GM12878 (cell line): ENCODE data around the gene BMPR2. TPM values are rescaled to one million over a fixed set of nuclear protein-coding genes. Genes with fewer than 3 reads are reported as not detected.

ENCODE experiments used
- ATAC-seq: fragments of 200-7000 bp; cut with Tn5 transposase; 3 replicates; pipeline ENCODE4 v1.9.1; 2020; ENCODE audit warnings: mild to moderate bottlenecking, moderate library complexity
- BruUV-seq: library from RNA; stranded (reverse); fragments of 400-500 nt; replicated peaks from 2 replicates; lab custom pipeline; 2021; lab: Mats Ljungman, UMichigan
- CTCF ChIA-PET: fragments of 300-600 bp; sonication (Branson Sonifier 250); formaldehyde crosslinking; extraction: SDS; loops from one replicate; lab custom pipeline; 2021; ENCODE audit warnings: inconsistent platforms; lab: Yijun Ruan, JAX
- POLR2A ChIA-PET: fragments of 350-600 bp; formaldehyde crosslinking; extraction: SDS; loops from one replicate; lab custom pipeline; 2021; ENCODE audit warnings: inconsistent platforms; lab: Charles Lee
- RAD21 ChIA-PET: fragments of 300-600 bp; sonication (Branson Sonifier 250); formaldehyde crosslinking; loops from one replicate; lab custom pipeline; 2023; ENCODE audit warnings: antibody characterized with exemption; ENCODE audit not compliant: unreplicated experiment; lab: Charles Lee
- SMC1A ChIA-PET: fragments of 300-600 bp; sonication (Branson Sonifier 250); formaldehyde crosslinking; loops from one replicate; lab custom pipeline; 2023; ENCODE audit not compliant: unreplicated experiment, uncharacterized antibody; lab: Charles Lee
- DNase-seq: peaks from one replicate; pipeline ENCODE4 v3.0.0-alpha.2; 2011; ENCODE audit warnings: low read depth, low spot score
- FAIRE-seq: peaks from 3 replicates; lab custom pipeline; 2011; peaks lifted over from hg19 to GRCh38; lab: Jason Lieb, UNC
- H2AFZ ChIP-seq: 2 replicates; pipeline ENCODE4 v1.6.0; 2011; ENCODE audit warnings: low read depth, low read length, control low read depth; ENCODE audit not compliant: control insufficient read depth
- H3K27ac ChIP-seq: 2 replicates; pipeline ENCODE4 v1.5.1; 2011; ENCODE audit warnings: control low read depth; ENCODE audit not compliant: control insufficient read depth, insufficient read depth
- H3K27me3 ChIP-seq, 2 experiments: replicated peaks in 1 of 2; 2 replicates each; pipeline versions ENCODE4 v1.6.0 to v1.6.1; 2011; ENCODE audit warnings: low read length in 1 of 2; ENCODE audit not compliant: control insufficient read depth in 2 of 2, insufficient read depth in 2 of 2
- H3K36me3 ChIP-seq, 2 experiments: 2 replicates each; pipeline ENCODE4 v1.5.1; 2011; ENCODE audit warnings: low read length in 1 of 2; ENCODE audit not compliant: control insufficient read depth in 2 of 2, insufficient read depth in 2 of 2
- H3K4me1 ChIP-seq: 2 replicates; pipeline ENCODE4 v1.6.1; 2011; ENCODE audit warnings: mild to moderate bottlenecking, low read length, moderate library complexity, mixed read lengths; ENCODE audit not compliant: control insufficient read depth, insufficient read depth
- H3K4me2 ChIP-seq: 2 replicates; pipeline ENCODE4 v1.6.0; 2011; ENCODE audit warnings: control low read depth; ENCODE audit not compliant: control insufficient read depth, insufficient read depth
- H3K4me3 ChIP-seq: fragments of 200-600 bp; sonication (generic); 2 replicates; pipeline ENCODE4 v1.5.1; 2016
- H3K79me2 ChIP-seq: 2 replicates; pipeline ENCODE4 v1.6.0; 2011; ENCODE audit warnings: low read length; ENCODE audit not compliant: control insufficient read depth, insufficient read depth
- H3K9ac ChIP-seq: 2 replicates; pipeline ENCODE4 v1.8.0; 2011; ENCODE audit warnings: low read length, control low read depth, mixed read lengths; ENCODE audit not compliant: control insufficient read depth, insufficient read depth
- H3K9me3 ChIP-seq: replicated peaks from 3 replicates; pipeline ENCODE4 v1.5.1; 2011; ENCODE audit warnings: mild to moderate bottlenecking, low read length; ENCODE audit not compliant: control insufficient read depth, insufficient read depth
- H4K20me1 ChIP-seq: 2 replicates; pipeline ENCODE4 v1.6.0; 2011; ENCODE audit not compliant: control insufficient read depth, insufficient read depth
- ASH2L ChIP-seq: fragments of 300-600, 200-600 bp; sonication (generic); IDR thresholded peaks from 2 replicates; pipeline ENCODE4 v1.6.1; 2017; ENCODE audit warnings: low read depth, mild to moderate bottlenecking, borderline replicate concordance
- EP300 ChIP-seq, 2 experiments: fragments of 150-350 bp in 1 of 2; IDR thresholded peaks; 2 replicates each; pipeline ENCODE4 v1.6.1; 2011 to 2012; ENCODE audit warnings: low read depth in 2 of 2, low read length in 2 of 2, borderline replicate concordance in 1 of 2, improper control_type of control experiment in 1 of 2, inconsistent platforms in 1 of 2; ENCODE audit not compliant: control insufficient read depth in 1 of 2
- ETV6 ChIP-seq, 2 experiments: fragments of 450-650 bp in 1 of 2; IDR thresholded peaks in 1 of 2; conservative IDR thresholded peaks in 1 of 2; 2 replicates each; pipeline ENCODE4 v1.6.1; 2014; ENCODE audit warnings: antibody characterized with exemption in 1 of 2, borderline replicate concordance in 1 of 2, low read depth in 1 of 2, mild to moderate bottlenecking in 1 of 2, moderate library complexity in 1 of 2
- FOXK2 ChIP-seq: fragments of 450-650 bp; IDR thresholded peaks from 2 replicates; pipeline ENCODE4 v1.6.1; 2017; ENCODE audit warnings: mild to moderate bottlenecking, moderate library complexity
- IKZF1 ChIP-seq: fragments of 450-650 bp; conservative IDR thresholded peaks from 2 replicates; pipeline ENCODE4 v1.6.1; 2017; ENCODE audit warnings: antibody characterized with exemption, mild to moderate bottlenecking
- KAT2A ChIP-seq: conservative IDR thresholded peaks from 2 replicates; pipeline ENCODE4 v1.6.1; 2011; ENCODE audit warnings: low read depth, low read length; ENCODE audit not compliant: control insufficient read depth
- KLF5 ChIP-seq: fragments of 450-650 bp; IDR thresholded peaks from 2 replicates; pipeline ENCODE4 v1.6.1; 2014; ENCODE audit warnings: mild to moderate bottlenecking; ENCODE audit not compliant: partially characterized antibody
- MYC ChIP-seq: IDR thresholded peaks from 2 replicates; pipeline ENCODE4 v1.6.1; 2011; ENCODE audit warnings: mild to moderate bottlenecking, low read length, moderate library complexity, inconsistent platforms; ENCODE audit not compliant: insufficient read depth, insufficient replicate concordance, insufficient read length, severe bottlenecking
- NFYB ChIP-seq: IDR thresholded peaks from 2 replicates; pipeline ENCODE4 v1.6.1; 2011; ENCODE audit warnings: low read depth, mild to moderate bottlenecking, low read length, improper control_type of control experiment, moderate library complexity; ENCODE audit not compliant: insufficient read depth
- POLR2A ChIP-seq: IDR thresholded peaks from 2 replicates; pipeline ENCODE4 v1.6.1; 2011; ENCODE audit warnings: low read depth, mild to moderate bottlenecking, low read length
- RAD21 ChIP-seq: IDR thresholded peaks from 2 replicates; pipeline ENCODE4 v1.6.1; 2011; ENCODE audit warnings: mild to moderate bottlenecking, low read depth, low read length, moderate library complexity; ENCODE audit not compliant: insufficient read depth
- RUNX3 ChIP-seq: IDR thresholded peaks from 2 replicates; pipeline ENCODE4 v1.6.1; 2012; ENCODE audit warnings: low read length, inconsistent platforms
- SIX5 ChIP-seq: IDR thresholded peaks from 2 replicates; pipeline ENCODE4 v1.6.1; 2011; ENCODE audit warnings: mild to moderate bottlenecking, low read depth, low read length, moderate library complexity; ENCODE audit not compliant: severe bottlenecking
- SMARCA5 ChIP-seq: fragments of 450-650 bp; IDR thresholded peaks from 2 replicates; pipeline ENCODE4 v1.6.1; 2017; ENCODE audit warnings: mild to moderate bottlenecking
- SRF ChIP-seq, 2 experiments: IDR thresholded peaks; 2 replicates each; pipeline ENCODE4 v1.6.1; 2011; ENCODE audit warnings: low read depth in 2 of 2, low read length in 2 of 2, mild to moderate bottlenecking in 1 of 2, moderate library complexity in 1 of 2
- WRNIP1 ChIP-seq: IDR thresholded peaks from 2 replicates; pipeline ENCODE4 v1.6.1; 2011; ENCODE audit warnings: low read depth, low read length, improper control_type of control experiment, borderline replicate concordance
- YY1 ChIP-seq: IDR thresholded peaks from 2 replicates; pipeline ENCODE4 v1.6.1; 2011; ENCODE audit warnings: low read depth, mild to moderate bottlenecking, low read length
- WGBS: methylation state at CpG from one replicate; pipeline ENCODE4 v1.1.6; 2016; ENCODE audit warnings: low lambda C conversion rate; ENCODE audit not compliant: insufficient replicate concordance, insufficient coverage; ENCODE audit errors: missing lambda C conversion rate; 5-methylcytosine and 5-hydroxymethylcytosine counted together
- in situ Hi-C: fragments of 300-500 bp; cut with MboI; formaldehyde crosslinking; loops from 9 replicates; pipeline ENCODE4 v1.14.3; 2018; ENCODE audit warnings: mixed read lengths
- intact Hi-C: fragments of 100-400 bp; cut with micrococcal nuclease; formaldehyde crosslinking; loops from one replicate; pipeline ENCODE4 v1.14.2; 2022; ENCODE audit not compliant: unreplicated experiment
- polyA plus RNA-seq, 11 experiments: library from polyadenylated mRNA; depleted of rRNA in 4 of 11; unstranded in 6 of 11; stranded (reverse) in 5 of 11; fragments of >200 nt; fragmentation: Nextera tagmentation in 4 of 11; fragmentation: Illumina TruSeq in 1 of 11; extraction: Ambion mirVana in 4 of 11; extraction: Trizol in 1 of 11; gene quantifications; 1 replicate in 1 of 11; 2 replicates in 10 of 11; pipeline versions ENCODE4 v1.2.1 to v1.2.3, GENCODE V29; 2011 to 2016; ENCODE audit warnings: inconsistent platforms in 2 of 11, missing spikeins in 2 of 11, low read depth in 1 of 11
- total RNA-seq, 4 experiments: library from RNA; depleted of rRNA in 3 of 4; stranded (reverse); fragments of >200 nt in 3 of 4; fragmentation: Illumina TruSeq in 1 of 4; extraction: Trizol in 1 of 4; gene quantifications; 2 replicates each; pipeline versions ENCODE4 v1.2.1 to v1.2.3, GENCODE V29; 2013 to 2021
- TF ChIP-seq, protein P1 (sequence below): fragments of 450-650 bp; conservative IDR thresholded peaks from 2 replicates; pipeline ENCODE4 v1.6.1; 2017; ENCODE audit warnings: mild to moderate bottlenecking, moderate library complexity
- TF ChIP-seq, protein P2 (sequence below), 3 experiments: IDR thresholded peaks in 2 of 3; conservative IDR thresholded peaks in 1 of 3; 2 replicates each; pipeline ENCODE4 v1.5.1; 2011; ENCODE audit warnings: low read depth in 3 of 3, low read length in 3 of 3, mild to moderate bottlenecking in 3 of 3, control low read depth in 2 of 3, moderate library complexity in 2 of 3, inconsistent platforms in 1 of 3, mixed read lengths in 1 of 3; ENCODE audit not compliant: control insufficient read depth in 2 of 3, insufficient read depth in 1 of 3; ENCODE audit errors: extremely low read depth in 1 of 3

The BMPR2 gene
- total and polyA plus RNA-seq, 10 of the 15 experiments (the other 5 are each of a cell fraction or from before 2014, with no cell fraction given): 2.4 to 33.0 (median 7.1) TPM

DNA sequence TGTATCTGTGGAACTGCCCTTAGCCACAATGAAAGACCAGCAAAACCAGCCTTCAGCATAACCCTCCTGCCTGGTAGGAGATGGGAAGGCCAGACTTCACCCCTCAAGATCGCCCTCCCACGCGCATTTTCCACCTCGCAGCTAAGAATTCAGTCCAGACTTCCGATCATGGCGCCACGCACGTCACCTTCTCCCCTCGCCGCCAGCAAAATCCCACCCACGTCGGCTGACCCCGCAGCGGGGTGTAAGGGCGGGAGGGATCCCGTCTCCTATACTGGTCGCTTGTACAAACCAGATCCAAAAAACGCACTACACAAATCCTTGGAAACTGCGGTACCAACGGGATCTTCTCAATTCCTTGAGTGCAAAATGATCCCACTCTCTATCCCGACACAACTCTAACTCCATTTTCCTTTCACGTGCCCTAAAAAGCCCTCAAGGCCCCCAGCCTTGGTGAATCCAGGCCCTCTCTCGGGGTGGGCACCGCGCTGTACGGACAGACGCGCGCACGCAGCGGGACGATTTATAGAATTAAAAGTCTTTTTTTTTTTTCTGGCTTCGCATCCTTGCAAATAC is 1.0 kb upstream of the BMPR2 start:
- Histone ChIP-seq H3K27me3 (no peaks in the 10 kb centered on the region), H3K4me3 (peak overlapping the region; percentile 76), H3K36me3 (no peaks in the 10 kb centered on the region), H3K79me2 (peaks cover 41% of the 10 kb centered on the region), H3K4me1 (peaks cover 5% of the 10 kb centered on the region; the same call in 1 of the 2 replicates), H3K9me3 (no peaks in the 10 kb centered on the region), H3K4me2 (peak overlapping the region; percentile 96), H3K27ac (peak overlapping the region; percentile 75), H4K20me1 (no peaks in the 10 kb centered on the region), H2AFZ (peak overlapping the region; percentile 96), H3K9ac (peak overlapping the region; percentile 88)
- ChIA-PET POLR2A (interaction anchor here (0.8 to 1.0 kb wide), 2 partner anchors 88 to 1181 kb away, joined by 3 read pairs; no protein-coding TSS in a partner anchor), RAD21 (no interaction called here), CTCF (interaction anchor here (1.8 kb wide), 1 partner anchor 96 kb away, joined by 5 read pairs; no protein-coding TSS in a partner anchor), SMC1A (no interaction called here)
- BruUV-seq: no TSS peak
- no peak for DNase-seq
- in situ Hi-C loops (no loop called here), intact Hi-C loops (loop anchor here (5.0 to 10.0 kb wide), 2 partner anchors 108 to 1510 kb away; partner anchors contain the start of genes CLK1 and NOP58)
- ATAC-seq: peak; percentile 4
- FAIRE-seq: no peak
- WGBS: 4% methylated on average over 33 of the region's 33 CpGs
- TF ChIP-seq ETV6 (conservative IDR thresholded peaks at IDR 0.05 in 1 of 2, IDR thresholded peaks at IDR 0.05 in 1 of 2; ENCODE audit: borderline replicate concordance in 1 of 2, low read depth in 1 of 2) (no peak), ASH2L (no peak), RAD21 (no peak), KAT2A (no peak), KLF5 (no peak), EP300 (IDR thresholded peaks at IDR 0.05; ENCODE audit: borderline replicate concordance in 1 of 2, control insufficient read depth in 1 of 2, low read depth in 2 of 2, low read length in 2 of 2) (no peak), SIX5 (no peak), RUNX3 (peak; percentile 54), MYC (no peak), NFYB (no peak), FOXK2 (no peak), SMARCA5 (0 out of 2 replicates have a peak, but pooled peaks have one; percentile 62), POLR2A (peak; percentile 54; the same call in 1 of the 2 replicates), SRF (IDR thresholded peaks at IDR 0.05; ENCODE audit: low read depth in 2 of 2, low read length in 2 of 2) (no peak), WRNIP1 (no peak), IKZF1 (peak; percentile 13; the same call in 1 of the 2 replicates), YY1 (peak; percentile 76)
- TF ChIP-seq, protein P1, sequence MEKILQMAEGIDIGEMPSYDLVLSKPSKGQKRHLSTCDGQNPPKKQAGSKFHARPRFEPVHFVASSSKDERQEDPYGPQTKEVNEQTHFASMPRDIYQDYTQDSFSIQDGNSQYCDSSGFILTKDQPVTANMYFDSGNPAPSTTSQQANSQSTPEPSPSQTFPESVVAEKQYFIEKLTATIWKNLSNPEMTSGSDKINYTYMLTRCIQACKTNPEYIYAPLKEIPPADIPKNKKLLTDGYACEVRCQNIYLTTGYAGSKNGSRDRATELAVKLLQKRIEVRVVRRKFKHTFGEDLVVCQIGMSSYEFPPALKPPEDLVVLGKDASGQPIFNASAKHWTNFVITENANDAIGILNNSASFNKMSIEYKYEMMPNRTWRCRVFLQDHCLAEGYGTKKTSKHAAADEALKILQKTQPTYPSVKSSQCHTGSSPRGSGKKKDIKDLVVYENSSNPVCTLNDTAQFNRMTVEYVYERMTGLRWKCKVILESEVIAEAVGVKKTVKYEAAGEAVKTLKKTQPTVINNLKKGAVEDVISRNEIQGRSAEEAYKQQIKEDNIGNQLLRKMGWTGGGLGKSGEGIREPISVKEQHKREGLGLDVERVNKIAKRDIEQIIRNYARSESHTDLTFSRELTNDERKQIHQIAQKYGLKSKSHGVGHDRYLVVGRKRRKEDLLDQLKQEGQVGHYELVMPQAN: no peak
- TF ChIP-seq, protein P2, sequence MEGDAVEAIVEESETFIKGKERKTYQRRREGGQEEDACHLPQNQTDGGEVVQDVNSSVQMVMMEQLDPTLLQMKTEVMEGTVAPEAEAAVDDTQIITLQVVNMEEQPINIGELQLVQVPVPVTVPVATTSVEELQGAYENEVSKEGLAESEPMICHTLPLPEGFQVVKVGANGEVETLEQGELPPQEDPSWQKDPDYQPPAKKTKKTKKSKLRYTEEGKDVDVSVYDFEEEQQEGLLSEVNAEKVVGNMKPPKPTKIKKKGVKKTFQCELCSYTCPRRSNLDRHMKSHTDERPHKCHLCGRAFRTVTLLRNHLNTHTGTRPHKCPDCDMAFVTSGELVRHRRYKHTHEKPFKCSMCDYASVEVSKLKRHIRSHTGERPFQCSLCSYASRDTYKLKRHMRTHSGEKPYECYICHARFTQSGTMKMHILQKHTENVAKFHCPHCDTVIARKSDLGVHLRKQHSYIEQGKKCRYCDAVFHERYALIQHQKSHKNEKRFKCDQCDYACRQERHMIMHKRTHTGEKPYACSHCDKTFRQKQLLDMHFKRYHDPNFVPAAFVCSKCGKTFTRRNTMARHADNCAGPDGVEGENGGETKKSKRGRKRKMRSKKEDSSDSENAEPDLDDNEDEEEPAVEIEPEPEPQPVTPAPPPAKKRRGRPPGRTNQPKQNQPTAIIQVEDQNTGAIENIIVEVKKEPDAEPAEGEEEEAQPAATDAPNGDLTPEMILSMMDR (IDR thresholded peaks at IDR 0.05 in 2 of 3, conservative IDR thresholded peaks at IDR 0.05 in 1 of 3; ENCODE audit: control insufficient read depth in 2 of 3, extremely low read depth in 1 of 3, insufficient read depth in 1 of 3, low read depth in 3 of 3, low read length in 3 of 3): no peak
